HepG2 (cell line): ENCODE results near the gene GMEB2. TPM values are rescaled to one million over a fixed set of nuclear protein-coding genes. Genes with fewer than 3 reads are reported as not detected.
"Not testable (repeated sequence)": the region's sequence is repeated elsewhere in the genome, so short reads cannot be mapped to it uniquely, and the experiment has no call there.

ENCODE experiments used
- ATAC-seq: fragments of 200-7000 bp; cut with Tn5 transposase; 3 replicates; pipeline ENCODE4 v1.9.1; 2020; ENCODE audit warnings: mild to moderate bottlenecking, moderate library complexity
- BruUV-seq: library from RNA; stranded (reverse); fragments of 400-500 nt; replicated peaks from 2 replicates; lab custom pipeline; 2021; lab: Mats Ljungman, UMichigan
- CTCF ChIA-PET: fragments of 300-600 bp; formaldehyde crosslinking; extraction: SDS; loops from one replicate; lab custom pipeline; 2021; ENCODE audit warnings: low total read pairs, inconsistent platforms, low intra/inter-chr PET ratio; lab: Yijun Ruan, JAX
- POLR2A ChIA-PET: fragments of 350-600 bp; sonication (Branson Sonifier 250); formaldehyde crosslinking; loops from one replicate; lab custom pipeline; 2020; ENCODE audit warnings: antibody characterized with exemption, inconsistent platforms; lab: Yijun Ruan, JAX
- DNase-seq: peaks from one replicate; pipeline ENCODE4 v3.0.0-alpha.2; 2015; ENCODE audit warnings: low spot score
- FAIRE-seq: peaks from 3 replicates; lab custom pipeline; 2011; peaks lifted over from hg19 to GRCh38; lab: Jason Lieb, UNC
- H2AFZ ChIP-seq: one replicate; pipeline ENCODE4 v1.6.1; 2011; ENCODE audit warnings: low read length, inconsistent platforms
- H3K27ac ChIP-seq: fragments of 300-600 bp; 3 replicates; pipeline ENCODE4 v1.8.0; 2011; ENCODE audit warnings: mixed run types, mild to moderate bottlenecking, mixed read lengths, low read length, inconsistent platforms; ENCODE audit not compliant: insufficient read depth; ENCODE audit errors: extremely low read length
- H3K27me3 ChIP-seq, 2 experiments: fragments of 200-600 bp in 1 of 2; 2 replicates in 1 of 2; 3 replicates in 1 of 2; pipeline versions ENCODE4 v1.6.0 to v1.8.0; 2011; ENCODE audit warnings: low read length in 2 of 2, mild to moderate bottlenecking in 2 of 2, moderate library complexity in 2 of 2, inconsistent platforms in 1 of 2; ENCODE audit not compliant: insufficient read depth in 2 of 2, control insufficient read depth in 1 of 2
- H3K36me3 ChIP-seq, 2 experiments: fragments of 200-600 bp in 1 of 2; replicated peaks in 1 of 2; 2 replicates in 1 of 2; 3 replicates in 1 of 2; pipeline versions ENCODE4 v1.5.1 to v1.8.0; 2011; ENCODE audit warnings: low read length in 2 of 2, inconsistent platforms in 1 of 2; ENCODE audit not compliant: insufficient read depth in 2 of 2, control insufficient read depth in 1 of 2
- H3K4me1 ChIP-seq: 2 replicates; pipeline ENCODE4 v1.5.1; 2012; ENCODE audit warnings: low read length, inconsistent platforms; ENCODE audit not compliant: insufficient read depth
- H3K4me2 ChIP-seq: 2 replicates; pipeline ENCODE4 v1.6.0; 2011; ENCODE audit warnings: low read depth, low read length, inconsistent platforms
- H3K4me3 ChIP-seq, 3 experiments: fragments of 200-600 bp in 1 of 3; sonication (generic), shearing (Covaris generic) in 1 of 3; replicated peaks in 1 of 3; 2 replicates each; pipeline ENCODE4 v1.5.1; 2011 to 2016; ENCODE audit warnings: low read length in 3 of 3, inconsistent platforms in 2 of 3, low read depth in 2 of 3, mild to moderate bottlenecking in 2 of 3, control low read depth in 1 of 3, mixed read lengths in 1 of 3; ENCODE audit not compliant: insufficient read depth in 1 of 3
- H3K79me2 ChIP-seq: one replicate; pipeline ENCODE4 v1.6.1; 2011; ENCODE audit warnings: low read length, inconsistent platforms; ENCODE audit not compliant: insufficient read depth
- H3K9ac ChIP-seq: 2 replicates; pipeline ENCODE4 v1.6.0; 2011; ENCODE audit warnings: mild to moderate bottlenecking, low read depth, low read length, inconsistent platforms; ENCODE audit not compliant: insufficient read depth
- H3K9me3 ChIP-seq: 2 replicates; pipeline ENCODE4 v1.5.1; 2012; ENCODE audit warnings: mild to moderate bottlenecking, low read length
- H4K20me1 ChIP-seq: 2 replicates; pipeline ENCODE4 v1.6.0; 2011; ENCODE audit warnings: inconsistent platforms, mild to moderate bottlenecking, low read length, moderate library complexity; ENCODE audit not compliant: insufficient read depth
- ARNT2 ChIP-seq: sonication (generic); formaldehyde crosslinking; IDR thresholded peaks from 2 replicates; pipeline ENCODE4 v1.8.0; 2022; ENCODE audit warnings: mild to moderate bottlenecking, low read depth, missing genetic modification reagents, moderate library complexity
- NBN ChIP-seq: fragments of 450-650 bp; conservative IDR thresholded peaks from 2 replicates; pipeline ENCODE4 v1.6.1; 2017
- NFIB ChIP-seq: sonication (generic); formaldehyde crosslinking; IDR thresholded peaks from 2 replicates; pipeline ENCODE4 v1.9.0; 2021; ENCODE audit warnings: missing genetic modification reagents, mild to moderate bottlenecking, borderline replicate concordance
- RNF2 ChIP-seq: fragments of 450-650 bp; conservative IDR thresholded peaks from 2 replicates; pipeline ENCODE4 v1.6.1; 2016; ENCODE audit warnings: low read depth
- TBX2 ChIP-seq: sonication (generic); formaldehyde crosslinking; IDR thresholded peaks from 2 replicates; pipeline ENCODE4 v1.5.0; 2020; ENCODE audit warnings: missing genetic modification reagents, mild to moderate bottlenecking, borderline replicate concordance
- ZFYVE20 ChIP-seq: sonication (generic); formaldehyde crosslinking; IDR thresholded peaks from 2 replicates; pipeline ENCODE4 v1.8.0; 2023; ENCODE audit warnings: low read depth, mild to moderate bottlenecking, moderate library complexity, missing genetic modification reagents, borderline replicate concordance
- whole genome bisulfite sequencing: methylation state at CpG from one replicate; pipeline ENCODE4 v1.1.6; 2017; ENCODE audit warnings: low lambda C conversion rate; 5-methylcytosine and 5-hydroxymethylcytosine counted together
- in situ Hi-C: cut with HindIII; loops from 2 replicates; pipeline ENCODE4 v1.10.0; 2017; ENCODE audit warnings: low pct_unique_long_range_greater_than_20kb; ENCODE audit not compliant: extremely low pct_ligation_motif_present
- intact Hi-C: fragments of 100-400 bp; cut with micrococcal nuclease; formaldehyde crosslinking; loops from one replicate; pipeline ENCODE4 v1.10.0; 2022; ENCODE audit not compliant: unreplicated experiment
- polyA plus RNA-seq, 8 experiments: library from polyadenylated mRNA; depleted of rRNA in 3 of 8; stranded (reverse) in 7 of 8; unstranded in 1 of 8; fragments of >200 nt; fragmentation: Illumina TruSeq in 4 of 8; extraction: Trizol in 4 of 8; gene quantifications; 2 replicates each; pipeline versions ENCODE4 v1.2.1 to v1.2.3, GENCODE V29; 2011 to 2016; ENCODE audit warnings: low read depth in 4 of 8, missing spikeins in 1 of 8, mixed read lengths in 1 of 8; ENCODE audit not compliant: insufficient read depth in 1 of 8
- total RNA-seq, 5 experiments: library from RNA; depleted of rRNA; stranded (reverse); fragments of >200 nt; fragmentation: Illumina TruSeq; extraction: Trizol; gene quantifications; 2 replicates each; pipeline ENCODE4 v1.2.3, GENCODE V29; 2016; ENCODE audit warnings: low read depth in 1 of 5
- TF ChIP-seq, protein P1 (sequence below): fragments of 450-650 bp; IDR thresholded peaks from 2 replicates; pipeline ENCODE4 v1.6.1; 2017

The GMEB2 gene
- total and polyA plus RNA-seq, 2 of the 13 experiments (the other 11 are each of a cell fraction or from before 2014, with no cell fraction given), result 10.6 to 12.4 TPM

DNA sequence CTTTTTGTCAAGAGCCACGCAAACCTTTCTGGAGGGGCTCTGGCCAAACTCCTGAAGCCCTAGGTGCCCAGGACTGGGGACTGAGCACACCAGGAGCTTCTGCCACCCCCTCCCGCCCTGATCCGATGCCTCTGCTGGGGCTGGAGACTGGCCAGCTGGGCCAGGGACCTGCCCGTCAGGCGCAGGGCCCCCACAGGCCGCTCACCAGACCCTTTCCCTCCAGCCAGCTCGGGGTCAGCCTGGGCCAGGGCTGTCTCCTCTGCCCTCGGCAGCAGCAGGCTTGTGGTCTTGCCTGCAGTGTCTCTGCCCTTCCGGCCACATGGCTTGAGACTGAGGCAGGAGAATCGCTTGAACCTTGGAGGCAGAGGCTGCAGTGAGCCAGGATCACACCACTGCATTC lies 45.8 kb upstream of the GMEB2 start:
- POLR2A ChIA-PET, result no interaction called here
- Histone ChIP-seq H3K4me2 (no peak overlapping the region), H3K27me3 (no peaks in the 10 kb centered on the region), H3K79me2 (no peaks in the 10 kb centered on the region), H2AFZ (no peak overlapping the region), H3K9me3 (no peaks in the 10 kb centered on the region), H3K36me3 (peaks cover 25 to 42% of the 10 kb centered on the region in 2 experiments), H3K4me3 (no peak overlapping the region), H4K20me1 (no peaks in the 10 kb centered on the region), H3K4me1 (no peaks in the 10 kb centered on the region), H3K9ac (no peak overlapping the region), H3K27ac (no peak overlapping the region)
- DNase-seq (no peak), ATAC-seq (no peak; the same call in 2 of the 3 replicates), FAIRE-seq (no peak)
- BruUV-seq, result no TSS peak
- intact Hi-C loops (no loop called here), in situ Hi-C loops (no loop called here)
- WGBS, result 94% methylated on average over 10 of the region's 10 CpGs
- no peak for TF ChIP-seq RNF2
- CTCF ChIA-PET, result no interaction called here

DNA sequence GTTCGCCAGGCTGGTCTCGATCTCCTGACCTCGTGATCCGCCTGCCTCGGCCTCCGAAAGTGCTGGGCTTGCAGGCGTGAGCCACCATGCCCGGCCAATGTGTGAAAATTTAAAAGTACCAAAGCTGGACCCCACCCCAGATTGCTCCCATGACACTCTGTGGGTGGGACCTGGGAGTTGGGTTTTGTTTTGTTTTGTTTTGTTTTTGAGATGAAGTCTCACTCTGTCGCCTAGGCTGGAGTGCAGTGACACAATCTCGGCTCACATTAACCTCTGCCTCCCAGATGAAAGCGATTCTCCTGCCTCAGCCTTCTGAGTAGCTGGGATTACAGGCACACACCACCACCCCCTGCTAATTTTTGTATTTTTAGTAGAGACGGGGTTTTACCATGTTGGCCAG lies 44.8 kb upstream of the GMEB2 start:
- H3K9me3 ChIP-seq, DNase-seq, FAIRE-seq, H3K27ac ChIP-seq, ATAC-seq, BruUV-seq, H4K20me1 ChIP-seq, H3K4me3 ChIP-seq, H3K27me3 ChIP-seq, H3K9ac ChIP-seq, intact Hi-C loops, CTCF ChIA-PET, H3K79me2 ChIP-seq, H2AFZ ChIP-seq, H3K4me2 ChIP-seq, in situ Hi-C loops, POLR2A ChIA-PET, H3K4me1 ChIP-seq: not testable (repeated sequence)
- WGBS, result 94% methylated on average over 12 of the region's 12 CpGs
- H3K36me3 ChIP-seq, result peaks cover 28 to 50% of the 10 kb centered on the region in 2 experiments

DNA sequence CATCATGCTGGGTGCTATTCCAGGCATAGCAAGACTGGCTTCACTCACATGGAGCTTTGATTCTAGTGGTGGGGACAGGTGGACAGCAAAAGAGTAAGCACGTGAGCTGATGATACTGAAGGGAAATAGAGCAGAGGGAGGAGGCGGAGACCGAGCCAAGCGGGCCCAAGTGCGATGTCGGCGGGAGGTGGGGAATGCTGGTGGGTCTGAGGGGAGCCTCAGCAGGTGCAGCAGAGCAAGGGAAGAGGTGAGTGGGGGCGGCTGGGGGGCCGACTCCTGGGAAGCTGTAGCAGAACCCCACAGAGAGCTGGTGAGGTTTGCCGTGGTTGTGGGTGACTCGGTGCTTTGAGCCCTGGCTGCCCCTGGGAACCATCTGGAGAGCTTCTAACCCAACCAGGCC lies 41.5 kb upstream of the GMEB2 start:
- Histone ChIP-seq H3K4me2 (no peak overlapping the region), H3K27me3 (no peaks in the 10 kb centered on the region), H3K4me3 (no peak overlapping the region), H3K4me1 (no peaks in the 10 kb centered on the region), H3K36me3 (peaks cover 26 to 46% of the 10 kb centered on the region in 2 experiments), H3K9me3 (no peaks in the 10 kb centered on the region), H3K27ac (no peak overlapping the region), H3K79me2 (no peaks in the 10 kb centered on the region), H4K20me1 (no peaks in the 10 kb centered on the region), H2AFZ (no peak overlapping the region), H3K9ac (no peak overlapping the region)
- 96% methylated on average over 11 of the region's 11 CpGs for WGBS
- no TSS peak for BruUV-seq
- POLR2A ChIA-PET, result interaction anchor here (0.7 kb wide), 1 partner anchor 11 kb away, joined by 3 read pairs; no protein-coding TSS in a partner anchor
- intact Hi-C loops (no loop called here), in situ Hi-C loops (no loop called here)
- DNase-seq (no peak), FAIRE-seq (no peak), ATAC-seq (no peak)
- CTCF ChIA-PET, result no interaction called here
- TF ChIP-seq ARNT2, result no peak
- TF ChIP-seq NBN, result no peak
- TF ChIP-seq NFIB (CRISPR knock-in tag), result 0 out of 2 replicates have a peak, but pooled peaks have one; percentile 78
- TF ChIP-seq, protein P1, sequence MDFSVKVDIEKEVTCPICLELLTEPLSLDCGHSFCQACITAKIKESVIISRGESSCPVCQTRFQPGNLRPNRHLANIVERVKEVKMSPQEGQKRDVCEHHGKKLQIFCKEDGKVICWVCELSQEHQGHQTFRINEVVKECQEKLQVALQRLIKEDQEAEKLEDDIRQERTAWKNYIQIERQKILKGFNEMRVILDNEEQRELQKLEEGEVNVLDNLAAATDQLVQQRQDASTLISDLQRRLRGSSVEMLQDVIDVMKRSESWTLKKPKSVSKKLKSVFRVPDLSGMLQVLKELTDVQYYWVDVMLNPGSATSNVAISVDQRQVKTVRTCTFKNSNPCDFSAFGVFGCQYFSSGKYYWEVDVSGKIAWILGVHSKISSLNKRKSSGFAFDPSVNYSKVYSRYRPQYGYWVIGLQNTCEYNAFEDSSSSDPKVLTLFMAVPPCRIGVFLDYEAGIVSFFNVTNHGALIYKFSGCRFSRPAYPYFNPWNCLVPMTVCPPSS, result no peak
- TF ChIP-seq TBX2 (CRISPR knock-in tag), result no peak
- no peak for TF ChIP-seq ZFYVE20
